Kidney (tissue), 14 donors: Measurements from ENCODE around the gene PIK3R1. TPM values are rescaled to one million over a fixed set of nuclear protein-coding genes. Genes with fewer than 3 reads are reported as not detected.

Source experiments
- DNase-seq, 5 donors: peaks; one replicate each; pipeline ENCODE4 v3.0.0-alpha.2; 2013 to 2020
- FAIRE-seq: peaks from 2 replicates; lab custom pipeline; 2012; peaks lifted over from hg19 to GRCh38; lab: Jason Lieb, UNC
- H3K27ac ChIP-seq, 2 donors: one replicate each; pipeline ENCODE4 v1.7.0; 2013; ENCODE audit warnings: low read depth in 2 of 2, low read length in 2 of 2, inconsistent platforms in 1 of 2
- H3K27me3 ChIP-seq: one replicate; pipeline ENCODE4 v1.7.1; 2013; ENCODE audit warnings: low read length, inconsistent platforms; ENCODE audit not compliant: control insufficient read depth, insufficient read depth
- H3K36me3 ChIP-seq, 3 donors: one replicate each; pipeline versions ENCODE4 v1.7.0 to v1.7.1; 2013; ENCODE audit warnings: low read length in 3 of 3, control low read depth in 1 of 3, inconsistent platforms in 1 of 3; ENCODE audit not compliant: insufficient read depth in 3 of 3, control insufficient read depth in 2 of 3
- H3K4me1 ChIP-seq, 3 donors: one replicate each; pipeline versions ENCODE4 v1.7.0 to v1.7.1; 2013; ENCODE audit warnings: low read length in 3 of 3, inconsistent platforms in 1 of 3, low read depth in 1 of 3; ENCODE audit not compliant: control insufficient read depth in 2 of 3, insufficient read depth in 2 of 3
- H3K4me3 ChIP-seq, 3 donors: one replicate each; pipeline versions ENCODE4 v1.7.0 to v1.8.1; 2013; ENCODE audit warnings: low read length in 3 of 3, control low read depth in 1 of 3, inconsistent platforms in 1 of 3
- H3K9ac ChIP-seq, 3 donors: one replicate each; pipeline versions ENCODE4 v1.7.0 to v1.7.1; 2013; ENCODE audit warnings: low read length in 3 of 3, control low read depth in 1 of 3, inconsistent platforms in 1 of 3
- H3K9me3 ChIP-seq, 3 donors: one replicate each; pipeline versions ENCODE4 v1.7.0 to v1.7.1; 2013; ENCODE audit warnings: low read length in 3 of 3, control low read depth in 1 of 3, inconsistent platforms in 1 of 3; ENCODE audit not compliant: control insufficient read depth in 2 of 3, insufficient read depth in 1 of 3
- CTCF ChIP-seq: IDR thresholded peaks from 3 replicates; pipeline ENCODE4 v1.5.1; 2012; ENCODE audit warnings: mild to moderate bottlenecking, moderate library complexity, borderline replicate concordance; ENCODE audit not compliant: insufficient read depth; ENCODE audit errors: extremely low read depth
- intact Hi-C: fragments of 100-400 bp; cut with DNase I; formaldehyde crosslinking; loops from one replicate; pipeline ENCODE4 v1.11.1; 2022
- polyA plus RNA-seq: library from polyadenylated mRNA; stranded (reverse); fragments of 350-450 nt; fragmentation: Illumina TruSeq; extraction: RNeasy Lipid Tissue Mini Kit (QIAGEN cat#74804); gene quantifications from one replicate; pipeline ENCODE4 v1.2.3, GENCODE V29; 2014; ENCODE audit warnings: low read depth, low replicate concordance; ENCODE audit not compliant: insufficient read depth
- total RNA-seq: library from RNA; stranded (reverse); fragmentation: NEBNext Ultra II Directional; extraction: Animal tissue kit (Norgen Biotek cat#: 25700); gene quantifications from one replicate; pipeline ENCODE4 v1.2.1, GENCODE V29; 2021
- donor health status: control.
- donor health status: control.
- donor health status: control.
- donor health status: control.
- donor health status: control.
- donor health status: DM: yes; HTN: yes; CAD: no.
- donor health status: Normal renal cell carcinoma (clear cell type).

PIK3R1 gene
- total and polyA plus RNA-seq, 2 donors from 2014 or later, result 26.6 to 138 TPM

DNA sequence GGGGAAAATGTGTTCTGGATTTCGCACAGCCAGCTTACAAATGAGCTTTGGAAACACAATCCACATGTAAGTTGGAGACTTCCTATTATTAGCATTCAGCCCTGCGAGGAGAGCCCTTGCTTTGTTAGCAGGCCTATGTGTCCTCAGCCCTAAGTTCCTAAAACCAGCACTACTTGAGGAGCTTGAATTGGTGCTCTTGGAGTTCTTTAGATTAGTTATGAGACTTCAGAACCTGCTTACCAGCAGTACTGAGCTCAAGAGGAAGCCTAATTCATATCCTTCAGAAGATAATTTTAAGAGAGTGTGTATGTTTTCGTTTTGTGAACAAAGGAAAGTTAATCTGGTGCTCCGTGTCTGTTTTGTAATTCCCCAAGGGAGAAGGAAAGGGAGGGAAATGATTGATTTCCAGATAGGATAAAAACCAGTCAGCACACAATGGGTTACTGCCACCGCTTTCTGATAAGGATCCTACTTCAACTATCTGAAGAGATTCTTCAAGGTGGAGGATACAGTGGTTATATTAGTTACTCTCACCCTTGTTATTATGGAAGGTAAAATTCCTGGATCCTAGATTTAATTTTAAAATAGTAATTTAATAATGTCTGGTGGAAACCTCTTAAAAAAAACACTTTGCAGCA lies 35.2 kb downstream of the PIK3R1 start:
- no peak for TF ChIP-seq CTCF
- FAIRE-seq, result no peak
- intact Hi-C loops, result no loop called here
- H3K27me3 ChIP-seq, result no peaks in the 10 kb centered on the region
- H3K4me3 ChIP-seq, result no peak overlapping the region
- H3K9ac ChIP-seq, result no peak overlapping the region
- no peaks in the 10 kb centered on the region for H3K36me3 ChIP-seq
- H3K9me3 ChIP-seq, result no peaks in the 10 kb centered on the region
- no peak overlapping the region for H3K27ac ChIP-seq
- peaks cover 12 to 31% (median 14%) of the 10 kb centered on the region in 3 donors for H3K4me1 ChIP-seq
- no peak for DNase-seq

DNA sequence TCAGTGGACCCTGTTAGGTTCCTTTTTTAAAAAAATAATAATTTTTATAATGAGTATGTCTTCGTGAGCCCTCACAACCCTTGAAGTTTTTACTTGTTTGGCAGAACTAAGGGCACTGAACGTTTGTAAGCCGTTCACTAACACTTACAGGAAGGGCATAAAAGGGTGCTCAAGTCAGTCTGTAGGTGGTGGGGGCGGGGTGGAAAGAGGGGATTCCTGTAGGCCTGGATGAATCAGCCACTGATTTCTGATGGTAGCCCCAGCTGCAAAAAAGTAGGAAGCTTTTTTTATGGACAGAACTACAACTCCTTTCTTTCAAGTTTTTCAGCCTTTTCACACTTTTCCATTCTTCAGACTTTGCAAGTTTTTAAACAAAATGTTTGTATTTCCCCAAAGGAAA lies 35.8 kb downstream of the PIK3R1 start:
- intact Hi-C loops, result no loop called here
- H3K4me1 ChIP-seq, result peaks cover 12 to 31% (median 14%) of the 10 kb centered on the region in 3 donors
- no peak for FAIRE-seq

GRCh38 chr5:68251804-68252522 lies 36.4 kb downstream of the PIK3R1 start:
- Histone ChIP-seq H3K27me3 (no peaks in the 10 kb centered on the region), H3K4me3 (no peak overlapping the region), H3K36me3 (no peaks in the 10 kb centered on the region), H3K27ac (peak overlapping the region in 1 of 2 donors; percentile 28), H3K4me1 (peaks cover 12 to 34% (median 17%) of the 10 kb centered on the region in 3 donors), H3K9me3 (no peaks in the 10 kb centered on the region), H3K9ac (no peak overlapping the region)
- FAIRE-seq (no peak), DNase-seq (no peak)
- intact Hi-C loops, result no loop called here
- no peak for TF ChIP-seq CTCF

More for the DNA sequence above, 35.8 kb downstream of the PIK3R1 start:
- Histone ChIP-seq H3K4me3 (no peak overlapping the region), H3K27me3 (no peaks in the 10 kb centered on the region), H3K27ac (peak overlapping the region in 1 of 2 donors; percentile 28), H3K9me3 (no peaks in the 10 kb centered on the region), H3K9ac (no peak overlapping the region), H3K36me3 (no peaks in the 10 kb centered on the region)
- DNase-seq, result no peak
- TF ChIP-seq CTCF, result no peak
